ENCODE results near the gene PLOD2. TPM values are rescaled to one million over a fixed set of nuclear protein-coding genes. Genes with fewer than 3 reads are reported as not detected.

Gene PLOD2
- total and polyA plus RNA-seq, 2 experiments from 2014 or later, result 300 to 306 TPM

GRCh38 chr3:146180376-146180775 lies 19.4 kb upstream of the PLOD2 start:
- Histone ChIP-seq H3K4me1 (ENCODE audit: insufficient read depth) (0 out of 2 replicates have a peak, but pooled peaks cover 4% of the 10 kb centered on the region), H3F3A (ENCODE audit: insufficient read depth) (peaks cover 5% of the 10 kb centered on the region; the same call in 1 of the 2 replicates), H3K4me3 (no peak overlapping the region), H3K79me2 (ENCODE audit: insufficient read depth) (no peaks in the 10 kb centered on the region), H3K27me3 (replicated peaks; ENCODE audit: insufficient read depth) (no peaks in the 10 kb centered on the region), H3K36me3 (ENCODE audit: low read depth) (no peaks in the 10 kb centered on the region), H3K9ac (no peak overlapping the region), H3K9me3 (ENCODE audit: low read depth) (no peaks in the 10 kb centered on the region), H4K20me1 (ENCODE audit: insufficient read depth) (no peaks in the 10 kb centered on the region), H3K4me2 (ENCODE audit: unreplicated experiment) (no peak overlapping the region), H2AFZ (no peak overlapping the region), H3K9me2 (ENCODE audit: insufficient read depth) (no peaks in the 10 kb centered on the region), H3K27ac (no peak overlapping the region)
- TF ChIP-seq EZH2phosphoT487 (IDR thresholded peaks at IDR 0.05; ENCODE audit: insufficient read depth, low read depth) (no peak), EZH2 (IDR thresholded peaks at IDR 0.05; ENCODE audit: insufficient read depth, poor library complexity, severe bottlenecking) (no peak)
- WGBS, 2 experiments (ENCODE audit: low coverage in 1 of 2, low lambda C conversion rate in 2 of 2, missing lambda C conversion rate in 2 of 2), result 93 to 99% methylated on average over 6 of the region's 6 CpGs
- DNase-seq, result no peak
- in situ Hi-C loops (cut with MboI), result no loop called here

DNA sequence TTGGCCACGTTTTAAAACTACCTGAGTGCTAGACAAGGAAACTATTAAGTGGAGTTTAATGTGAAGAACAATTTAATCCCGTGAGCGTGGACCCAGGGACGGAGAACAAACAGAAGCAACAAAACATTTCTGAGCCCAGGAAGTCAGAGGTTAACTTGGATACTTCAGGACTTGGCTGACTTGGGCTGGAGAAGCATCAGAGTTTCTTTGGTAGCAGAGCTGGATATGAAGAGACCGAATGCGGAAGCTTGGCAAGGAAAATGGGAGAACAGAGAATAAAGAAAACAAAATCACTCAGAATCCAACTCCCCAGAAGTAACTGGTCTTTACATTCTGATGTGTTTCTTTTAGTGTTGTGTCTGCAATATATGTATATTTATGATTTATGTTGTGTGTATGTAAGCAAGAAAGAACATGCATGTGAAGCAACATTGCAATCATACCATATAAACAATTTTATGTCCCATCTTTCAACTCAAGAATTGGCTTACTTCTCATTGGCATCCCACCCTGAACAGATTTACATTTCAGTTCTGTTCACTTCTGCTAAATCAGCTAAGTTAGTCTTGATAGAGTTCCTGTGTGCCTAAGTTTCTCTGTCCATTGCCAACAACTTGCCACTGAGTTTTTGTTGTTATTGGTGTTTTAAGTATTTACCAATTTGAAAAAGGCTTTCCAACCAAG lies 17.2 kb upstream of the PLOD2 start:
- Histone ChIP-seq H4K20me1 (ENCODE audit: insufficient read depth) (no peaks in the 10 kb centered on the region), H3K4me3 (no peak overlapping the region), H3K9ac (no peak overlapping the region), H3K9me3 (ENCODE audit: low read depth) (no peaks in the 10 kb centered on the region), H3K4me2 (ENCODE audit: unreplicated experiment) (no peak overlapping the region), H3K27ac (no peak overlapping the region), H3F3A (ENCODE audit: insufficient read depth) (peaks cover 5% of the 10 kb centered on the region; the same call in 1 of the 2 replicates), H3K4me1 (ENCODE audit: insufficient read depth) (no peaks in the 10 kb centered on the region), H3K79me2 (ENCODE audit: insufficient read depth) (no peaks in the 10 kb centered on the region), H3K36me3 (ENCODE audit: low read depth) (no peaks in the 10 kb centered on the region), H3K9me2 (ENCODE audit: insufficient read depth) (no peaks in the 10 kb centered on the region), H2AFZ (no peak overlapping the region), H3K27me3 (replicated peaks; ENCODE audit: insufficient read depth) (no peaks in the 10 kb centered on the region)
- TF ChIP-seq EZH2phosphoT487 (IDR thresholded peaks at IDR 0.05; ENCODE audit: insufficient read depth, low read depth) (no peak), EZH2 (IDR thresholded peaks at IDR 0.05; ENCODE audit: insufficient read depth, poor library complexity, severe bottlenecking) (no peak)
- 67 to 76% methylated on average over 6 of the region's 6 CpGs for WGBS, 2 experiments (ENCODE audit: low coverage in 1 of 2, low lambda C conversion rate in 2 of 2, missing lambda C conversion rate in 2 of 2)
- in situ Hi-C loops (cut with MboI), result loop anchor here (10.0 kb wide), 1 partner anchor 113 kb away; no protein-coding TSS in a partner anchor
- no peak for DNase-seq

GRCh38 chr3:146177519-146177918 lies 16.5 kb upstream of the PLOD2 start:
- WGBS, 2 experiments (ENCODE audit: low coverage in 1 of 2, low lambda C conversion rate in 2 of 2, missing lambda C conversion rate in 2 of 2), result 20 to 33% methylated on average over 1 of the region's 1 CpG
- Histone ChIP-seq H3K27ac (no peak overlapping the region), H3F3A (ENCODE audit: insufficient read depth) (peaks cover 5% of the 10 kb centered on the region; the same call in 1 of the 2 replicates), H3K27me3 (replicated peaks; ENCODE audit: insufficient read depth) (no peaks in the 10 kb centered on the region), H3K9me3 (ENCODE audit: low read depth) (no peaks in the 10 kb centered on the region), H3K4me1 (ENCODE audit: insufficient read depth) (peaks cover 4% of the 10 kb centered on the region), H3K79me2 (ENCODE audit: insufficient read depth) (no peaks in the 10 kb centered on the region), H3K36me3 (ENCODE audit: low read depth) (no peaks in the 10 kb centered on the region), H2AFZ (no peak overlapping the region), H3K4me3 (no peak overlapping the region), H3K4me2 (ENCODE audit: unreplicated experiment) (no peak overlapping the region), H4K20me1 (ENCODE audit: insufficient read depth) (no peaks in the 10 kb centered on the region), H3K9ac (no peak overlapping the region), H3K9me2 (ENCODE audit: insufficient read depth) (no peaks in the 10 kb centered on the region)
- TF ChIP-seq EZH2phosphoT487 (IDR thresholded peaks at IDR 0.05; ENCODE audit: insufficient read depth, low read depth) (no peak), EZH2 (IDR thresholded peaks at IDR 0.05; ENCODE audit: insufficient read depth, poor library complexity, severe bottlenecking) (no peak)
- DNase-seq, result peak; percentile 19
- in situ Hi-C loops (cut with MboI), result loop anchor here (10.0 kb wide), 1 partner anchor 113 kb away; no protein-coding TSS in a partner anchor

- Histone ChIP-seq H3F3A (ENCODE audit: insufficient read depth) (peaks cover 5% of the 10 kb centered on the region; the same call in 1 of the 2 replicates), H3K9me2 (ENCODE audit: insufficient read depth) (no peaks in the 10 kb centered on the region), H2AFZ (no peak overlapping the region), H3K27ac (no peak overlapping the region), H3K79me2 (ENCODE audit: insufficient read depth) (no peaks in the 10 kb centered on the region), H4K20me1 (ENCODE audit: insufficient read depth) (no peaks in the 10 kb centered on the region), H3K4me2 (ENCODE audit: unreplicated experiment) (no peak overlapping the region), H3K36me3 (ENCODE audit: low read depth) (no peaks in the 10 kb centered on the region), H3K4me3 (no peak overlapping the region), H3K9ac (no peak overlapping the region), H3K27me3 (replicated peaks; ENCODE audit: insufficient read depth) (no peaks in the 10 kb centered on the region), H3K9me3 (ENCODE audit: low read depth) (no peaks in the 10 kb centered on the region), H3K4me1 (ENCODE audit: insufficient read depth) (peaks cover 9% of the 10 kb centered on the region)
- in situ Hi-C loops (cut with MboI), result loop anchor here (10.0 kb wide), 1 partner anchor 112 kb away; no protein-coding TSS in a partner anchor
- TF ChIP-seq EZH2phosphoT487 (IDR thresholded peaks at IDR 0.05; ENCODE audit: insufficient read depth, low read depth), result no peak
- no peak for TF ChIP-seq EZH2 (IDR thresholded peaks at IDR 0.05; ENCODE audit: insufficient read depth, poor library complexity, severe bottlenecking)
- DNase-seq, result no peak
- WGBS, 2 experiments (ENCODE audit: low coverage in 1 of 2, low lambda C conversion rate in 2 of 2, missing lambda C conversion rate in 2 of 2), result 73 to 77% methylated on average over 3 of the region's 3 CpGs
These were observed 16.1 kb upstream of the PLOD2 start for GRCh38 chr3:146177072-146177471.

Data from GM23248 (cell line).